ENCODE results near the gene SIDT1.

The SIDT1 gene

GRCh38 chr3:113555138-113555537 lies 22.8 kb downstream of the SIDT1 start:
- no peaks in the 10 kb centered on the region for H3K4me1 ChIP-seq (ENCODE audit: insufficient read depth, low read length)
- no peaks in the 10 kb centered on the region for H3K9me3 ChIP-seq (ENCODE audit: low read length)
- H3K36me3 ChIP-seq (ENCODE audit: insufficient read depth, low read length): no peaks in the 10 kb centered on the region
- H3K27me3 ChIP-seq (ENCODE audit: insufficient read depth, low read length): no peaks in the 10 kb centered on the region
- H2AFZ ChIP-seq (ENCODE audit: low read depth, low read length): no peak overlapping the region
- H3K4me3 ChIP-seq (ENCODE audit: low read length): no peak overlapping the region

- Histone ChIP-seq H2AFZ (ENCODE audit: low read depth, low read length) (no peak overlapping the region), H3K4me3 (ENCODE audit: low read length) (no peak overlapping the region)
Measured at GRCh38 chr3:113556316-113556945, 24.1 kb downstream of the SIDT1 start.

GRCh38 chr3:113556946-113557335 lies 24.6 kb downstream of the SIDT1 start:
- no peak overlapping the region for H2AFZ ChIP-seq (ENCODE audit: low read depth, low read length)

More at GRCh38 chr3:113556316-113556945, 24.1 kb downstream of the SIDT1 start:
- H3K9me3 ChIP-seq (ENCODE audit: low read length): no peaks in the 10 kb centered on the region
- H3K27me3 ChIP-seq (ENCODE audit: insufficient read depth, low read length): no peaks in the 10 kb centered on the region
- H3K36me3 ChIP-seq (ENCODE audit: insufficient read depth, low read length): no peaks in the 10 kb centered on the region
- H3K4me1 ChIP-seq (ENCODE audit: insufficient read depth, low read length): peaks cover 8% of the 10 kb centered on the region

GRCh38 chr3:113557374-113557773 lies 25.0 kb downstream of the SIDT1 start:
- Histone ChIP-seq H3K27me3 (ENCODE audit: insufficient read depth, low read length) (no peaks in the 10 kb centered on the region), H3K9me3 (ENCODE audit: low read length) (no peaks in the 10 kb centered on the region), H3K4me1 (ENCODE audit: insufficient read depth, low read length) (peaks cover 11% of the 10 kb centered on the region), H3K4me3 (ENCODE audit: low read length) (no peak overlapping the region), H3K36me3 (ENCODE audit: insufficient read depth, low read length) (no peaks in the 10 kb centered on the region), H2AFZ (ENCODE audit: low read depth, low read length) (no peak overlapping the region)

More at GRCh38 chr3:113556946-113557335, 24.6 kb downstream of the SIDT1 start:
- no peak overlapping the region for H3K4me3 ChIP-seq (ENCODE audit: low read length)
- no peaks in the 10 kb centered on the region for H3K9me3 ChIP-seq (ENCODE audit: low read length)
- no peaks in the 10 kb centered on the region for H3K36me3 ChIP-seq (ENCODE audit: insufficient read depth, low read length)
- H3K4me1 ChIP-seq (ENCODE audit: insufficient read depth, low read length): peaks cover 11% of the 10 kb centered on the region
- no peaks in the 10 kb centered on the region for H3K27me3 ChIP-seq (ENCODE audit: insufficient read depth, low read length)

- Histone ChIP-seq H3K27me3 (ENCODE audit: insufficient read depth, low read length) (no peaks in the 10 kb centered on the region), H3K4me1 (ENCODE audit: insufficient read depth, low read length) (peaks cover 11% of the 10 kb centered on the region), H2AFZ (ENCODE audit: low read depth, low read length) (no peak overlapping the region), H3K9me3 (ENCODE audit: low read length) (no peaks in the 10 kb centered on the region), H3K4me3 (ENCODE audit: low read length) (no peak overlapping the region), H3K36me3 (ENCODE audit: insufficient read depth, low read length) (no peaks in the 10 kb centered on the region)
Measured at GRCh38 chr3:113559009-113559408, 26.7 kb downstream of the SIDT1 start.

GRCh38 chr3:113560271-113560670 lies 27.9 kb downstream of the SIDT1 start:
- Histone ChIP-seq H3K4me1 (ENCODE audit: insufficient read depth, low read length) (peaks cover 11% of the 10 kb centered on the region), H3K9me3 (ENCODE audit: low read length) (no peaks in the 10 kb centered on the region), H3K36me3 (ENCODE audit: insufficient read depth, low read length) (no peaks in the 10 kb centered on the region), H2AFZ (ENCODE audit: low read depth, low read length) (no peak overlapping the region), H3K4me3 (ENCODE audit: low read length) (no peak overlapping the region), H3K27me3 (ENCODE audit: insufficient read depth, low read length) (no peaks in the 10 kb centered on the region)

- no peaks in the 10 kb centered on the region for H3K27me3 ChIP-seq (ENCODE audit: insufficient read depth, low read length)
- no peak overlapping the region for H3K4me3 ChIP-seq (ENCODE audit: low read length)
- H3K36me3 ChIP-seq (ENCODE audit: insufficient read depth, low read length): no peaks in the 10 kb centered on the region
- peaks cover 11% of the 10 kb centered on the region for H3K4me1 ChIP-seq (ENCODE audit: insufficient read depth, low read length)
- H2AFZ ChIP-seq (ENCODE audit: low read depth, low read length): no peak overlapping the region
- H3K9me3 ChIP-seq (ENCODE audit: low read length): no peaks in the 10 kb centered on the region
Measured at GRCh38 chr3:113560831-113561623, 28.7 kb downstream of the SIDT1 start.

- H3K9me3 ChIP-seq (ENCODE audit: low read length): no peaks in the 10 kb centered on the region
- H3K4me1 ChIP-seq (ENCODE audit: insufficient read depth, low read length): peaks cover 11% of the 10 kb centered on the region
- H3K4me3 ChIP-seq (ENCODE audit: low read length): no peak overlapping the region
- no peaks in the 10 kb centered on the region for H3K36me3 ChIP-seq (ENCODE audit: insufficient read depth, low read length)
- no peak overlapping the region for H2AFZ ChIP-seq (ENCODE audit: low read depth, low read length)
- H3K27me3 ChIP-seq (ENCODE audit: insufficient read depth, low read length): no peaks in the 10 kb centered on the region
Measured at GRCh38 chr3:113565555-113565954, 33.2 kb downstream of the SIDT1 start.

- Histone ChIP-seq H3K27me3 (ENCODE audit: insufficient read depth, low read length) (peaks cover 15% of the 10 kb centered on the region), H2AFZ (ENCODE audit: low read depth, low read length) (no peak overlapping the region), H3K4me3 (ENCODE audit: low read length) (no peak overlapping the region), H3K36me3 (ENCODE audit: insufficient read depth, low read length) (no peaks in the 10 kb centered on the region), H3K9me3 (ENCODE audit: low read length) (no peaks in the 10 kb centered on the region), H3K4me1 (ENCODE audit: insufficient read depth, low read length) (peaks cover 12% of the 10 kb centered on the region)
Measured at GRCh38 chr3:113570158-113570557, 37.8 kb downstream of the SIDT1 start.

GRCh38 chr3:113571360-113571759 lies 39.0 kb downstream of the SIDT1 start:
- Histone ChIP-seq H3K36me3 (ENCODE audit: insufficient read depth, low read length) (no peaks in the 10 kb centered on the region), H3K27me3 (ENCODE audit: insufficient read depth, low read length) (peaks cover 15% of the 10 kb centered on the region), H3K9me3 (ENCODE audit: low read length) (no peaks in the 10 kb centered on the region), H3K4me3 (ENCODE audit: low read length) (no peak overlapping the region), H2AFZ (ENCODE audit: low read depth, low read length) (no peak overlapping the region), H3K4me1 (ENCODE audit: insufficient read depth, low read length) (peaks cover 20% of the 10 kb centered on the region)

- Histone ChIP-seq H3K36me3 (ENCODE audit: insufficient read depth, low read length) (no peaks in the 10 kb centered on the region), H2AFZ (ENCODE audit: low read depth, low read length) (no peak overlapping the region), H3K27me3 (ENCODE audit: insufficient read depth, low read length) (peaks cover 15% of the 10 kb centered on the region), H3K4me1 (ENCODE audit: insufficient read depth, low read length) (peaks cover 20% of the 10 kb centered on the region), H3K9me3 (ENCODE audit: low read length) (no peaks in the 10 kb centered on the region), H3K4me3 (ENCODE audit: low read length) (no peak overlapping the region)
Measured at GRCh38 chr3:113573728-113574127, 41.4 kb downstream of the SIDT1 start.

GRCh38 chr3:113574213-113574612 lies 41.9 kb downstream of the SIDT1 start:
- Histone ChIP-seq H3K9me3 (ENCODE audit: low read length) (no peaks in the 10 kb centered on the region), H3K36me3 (ENCODE audit: insufficient read depth, low read length) (no peaks in the 10 kb centered on the region), H3K27me3 (ENCODE audit: insufficient read depth, low read length) (peaks cover 15% of the 10 kb centered on the region), H3K4me3 (ENCODE audit: low read length) (no peak overlapping the region), H2AFZ (ENCODE audit: low read depth, low read length) (no peak overlapping the region), H3K4me1 (ENCODE audit: insufficient read depth, low read length) (peaks cover 20% of the 10 kb centered on the region)

GRCh38 chr3:113575206-113575605 lies 42.9 kb downstream of the SIDT1 start:
- Histone ChIP-seq H3K4me3 (ENCODE audit: low read length) (no peak overlapping the region), H3K4me1 (ENCODE audit: insufficient read depth, low read length) (peaks cover 20% of the 10 kb centered on the region), H3K36me3 (ENCODE audit: insufficient read depth, low read length) (no peaks in the 10 kb centered on the region), H3K9me3 (ENCODE audit: low read length) (no peaks in the 10 kb centered on the region), H3K27me3 (ENCODE audit: insufficient read depth, low read length) (peaks cover 15% of the 10 kb centered on the region), H2AFZ (ENCODE audit: low read depth, low read length) (no peak overlapping the region)
